Transverse colon (tissue), 4 donors: Measurements from ENCODE around the gene EPC2. TPM values are rescaled to one million over a fixed set of nuclear protein-coding genes. Genes with fewer than 3 reads are reported as not detected.

Experiments used
- DNase-seq: peaks from one replicate; pipeline ENCODE4 v3.0.0-alpha.2; 2019
- H3K27ac ChIP-seq, 4 donors: fragments of 200-600 bp; sonication (generic); 2 replicates each; pipeline ENCODE4 v1.5.1; 2016 to 2018; ENCODE audit warnings: inconsistent platforms in 4 of 4
- H3K27me3 ChIP-seq: fragments of 200-600 bp; sonication (generic); 2 replicates; pipeline ENCODE4 v1.5.1; 2017; ENCODE audit warnings: inconsistent platforms
- H3K36me3 ChIP-seq, 4 donors: fragments of 200-600 bp; sonication (generic); 2 replicates each; pipeline ENCODE4 v1.5.1; 2017 to 2019; ENCODE audit warnings: inconsistent platforms in 4 of 4
- H3K4me1 ChIP-seq, 4 donors: fragments of 200-600 bp; sonication (generic); 2 replicates each; pipeline ENCODE4 v1.5.1; 2017 to 2020; ENCODE audit warnings: inconsistent platforms in 4 of 4
- H3K4me3 ChIP-seq, 4 donors: fragments of 200-600 bp; sonication (generic); 1 replicate in 1 of 4; 2 replicates in 3 of 4; pipeline versions ENCODE4 v1.5.1 to v1.6.1; 2017 to 2019; ENCODE audit warnings: inconsistent platforms in 4 of 4
- H3K9me3 ChIP-seq, 2 donors: fragments of 200-600 bp; sonication (generic); 2 replicates each; pipeline ENCODE4 v1.5.1; 2017 to 2019; ENCODE audit warnings: inconsistent platforms in 2 of 2
- EP300 ChIP-seq: sonication (generic); formaldehyde crosslinking; IDR thresholded peaks from one replicate; pipeline ENCODE4 v1.6.1; 2017; ENCODE audit warnings: antibody characterized with exemption, low read depth
- POLR2A ChIP-seq: fragments of 450-650 bp; IDR thresholded peaks from one replicate; pipeline ENCODE4 v1.6.1; 2016; ENCODE audit warnings: antibody characterized with exemption, mild to moderate bottlenecking, moderate library complexity
- POLR2AphosphoS5 ChIP-seq, 3 donors: sonication (generic); formaldehyde crosslinking; IDR thresholded peaks; one replicate each; pipeline ENCODE4 v1.6.1; 2016; ENCODE audit warnings: antibody characterized with exemption in 3 of 3
- WGBS, 2 donors: methylation state at CpG; one replicate each; pipeline ENCODE4 v1.1.5; 2018; ENCODE audit warnings: low coverage in 1 of 2; 5-methylcytosine and 5-hydroxymethylcytosine counted together
- in situ Hi-C, 4 donors: fragments of 200-750 bp; cut with MboI; loops; one replicate each; pipeline versions ENCODE4 v1.15.0 to v1.15.1; 2017; ENCODE audit warnings: low sequenced_read_pairs in 3 of 4, low pct_ligation_motif_present in 1 of 4, low pct_unique_long_range_greater_than_20kb in 1 of 4
- intact Hi-C: fragments of 100-400 bp; cut with DNase I; formaldehyde crosslinking; loops from one replicate; pipeline ENCODE4 v1.15.1; 2023; ENCODE audit warnings: low total_unique reads
- total RNA-seq, 4 donors: library from RNA; depleted of rRNA; stranded (reverse); fragments of >200 nt; gene quantifications; one replicate each; pipeline ENCODE4 v1.1.0, GENCODE V29; 2016
- TF ChIP-seq, protein P1 (sequence below), 5 experiments: fragments of 200-600 bp in 3 of 5; fragments of 450-650 bp in 2 of 5; sonication (generic) in 3 of 5; IDR thresholded peaks; 1 replicate in 2 of 5; 2 replicates in 3 of 5; pipeline ENCODE4 v1.5.1; 2016 to 2017; ENCODE audit warnings: antibody characterized with exemption in 5 of 5, inconsistent platforms in 3 of 5, mild to moderate bottlenecking in 2 of 5, moderate library complexity in 1 of 5

The EPC2 gene
- total RNA-seq, 4 donors from 2014 or later = 18.3 to 40.4 (median 25.7) TPM

DNA sequence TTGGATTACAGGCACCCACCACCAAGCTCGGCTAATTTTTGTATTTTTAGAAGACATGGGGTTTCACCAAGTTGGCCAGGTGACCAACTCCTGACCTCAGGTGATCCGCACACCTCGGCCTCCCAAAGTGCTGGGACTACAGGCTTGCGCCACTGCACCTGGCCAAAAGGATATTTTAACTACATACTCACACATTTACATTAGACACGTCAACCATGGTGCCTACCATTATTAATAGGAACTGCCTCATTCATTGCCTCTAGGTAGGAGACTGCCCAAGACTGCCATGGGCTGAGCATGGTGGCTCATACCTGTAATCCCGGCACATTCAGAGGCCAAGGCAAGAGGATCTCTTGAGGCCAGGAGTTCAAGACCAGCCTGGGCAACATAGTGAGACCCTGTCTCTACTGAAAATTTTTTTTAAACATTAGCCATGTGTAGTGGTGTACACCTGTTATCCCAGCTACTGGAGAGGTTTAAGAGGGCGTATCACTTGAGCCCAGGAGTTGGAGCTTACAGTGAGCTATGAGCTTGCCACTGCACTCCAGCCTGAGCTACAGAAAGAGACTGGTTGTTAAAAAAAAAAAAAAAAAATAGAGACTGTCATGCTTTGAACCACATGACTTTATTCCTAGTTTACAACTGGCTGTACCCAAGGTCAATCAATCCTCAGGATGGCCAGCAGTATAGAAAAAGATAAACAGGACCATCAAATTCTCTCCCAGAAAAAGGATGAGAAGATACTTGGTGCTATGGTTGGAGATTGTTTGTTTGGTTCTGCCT lies 31.1 kb upstream of the EPC2 start:
- intact Hi-C loops (no loop called here), in situ Hi-C loops (no loop called here)
- Histone ChIP-seq H3K4me1 (peaks cover 9 to 21% (median 11%) of the 10 kb centered on the region in 4 donors), H3K4me3 (no peak overlapping the region), H3K9me3 (no peaks in the 10 kb centered on the region), H3K36me3 (no peaks in the 10 kb centered on the region), H3K27me3 (no peaks in the 10 kb centered on the region), H3K27ac (peak overlapping the region in 2 of 4 donors; percentile 34 to 52)
- no peak for TF ChIP-seq POLR2A
- TF ChIP-seq, protein P1, sequence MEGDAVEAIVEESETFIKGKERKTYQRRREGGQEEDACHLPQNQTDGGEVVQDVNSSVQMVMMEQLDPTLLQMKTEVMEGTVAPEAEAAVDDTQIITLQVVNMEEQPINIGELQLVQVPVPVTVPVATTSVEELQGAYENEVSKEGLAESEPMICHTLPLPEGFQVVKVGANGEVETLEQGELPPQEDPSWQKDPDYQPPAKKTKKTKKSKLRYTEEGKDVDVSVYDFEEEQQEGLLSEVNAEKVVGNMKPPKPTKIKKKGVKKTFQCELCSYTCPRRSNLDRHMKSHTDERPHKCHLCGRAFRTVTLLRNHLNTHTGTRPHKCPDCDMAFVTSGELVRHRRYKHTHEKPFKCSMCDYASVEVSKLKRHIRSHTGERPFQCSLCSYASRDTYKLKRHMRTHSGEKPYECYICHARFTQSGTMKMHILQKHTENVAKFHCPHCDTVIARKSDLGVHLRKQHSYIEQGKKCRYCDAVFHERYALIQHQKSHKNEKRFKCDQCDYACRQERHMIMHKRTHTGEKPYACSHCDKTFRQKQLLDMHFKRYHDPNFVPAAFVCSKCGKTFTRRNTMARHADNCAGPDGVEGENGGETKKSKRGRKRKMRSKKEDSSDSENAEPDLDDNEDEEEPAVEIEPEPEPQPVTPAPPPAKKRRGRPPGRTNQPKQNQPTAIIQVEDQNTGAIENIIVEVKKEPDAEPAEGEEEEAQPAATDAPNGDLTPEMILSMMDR (IDR thresholded peaks at IDR 0.05) = no peak
- TF ChIP-seq POLR2AphosphoS5 (IDR thresholded peaks at IDR 0.05) = no peak
- TF ChIP-seq EP300 = no peak
- WGBS, 2 donors = 94 to 97% methylated on average over 3 to 7 of the region's 7 CpGs
- DNase-seq = no peak

DNA sequence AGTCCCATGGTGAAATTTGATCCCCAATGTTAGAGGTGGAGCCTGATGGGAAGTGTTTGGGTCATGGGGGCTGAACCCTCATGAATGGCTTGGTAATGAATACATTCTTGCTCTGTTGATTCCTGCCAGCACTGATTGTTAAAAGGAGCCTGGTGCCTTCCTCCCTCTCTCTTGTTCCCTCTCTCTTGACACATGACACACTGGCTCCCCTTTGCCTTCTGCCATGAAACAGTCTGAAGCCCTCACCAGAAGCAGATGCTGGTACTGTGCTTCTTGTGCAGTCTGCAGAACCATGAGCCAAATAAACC lies 30.6 kb upstream of the EPC2 start:
- intact Hi-C loops (no loop called here), in situ Hi-C loops (no loop called here)
- Histone ChIP-seq H3K27ac (peak overlapping the region in 3 of 4 donors; percentile 34 to 55 (median 52)), H3K36me3 (no peaks in the 10 kb centered on the region), H3K4me1 (peaks cover 9 to 21% (median 11%) of the 10 kb centered on the region in 4 donors), H3K9me3 (no peaks in the 10 kb centered on the region), H3K27me3 (no peaks in the 10 kb centered on the region), H3K4me3 (no peak overlapping the region)
- TF ChIP-seq POLR2AphosphoS5 (IDR thresholded peaks at IDR 0.05) (no peak), EP300 (no peak), POLR2A (no peak)
- TF ChIP-seq, protein P1 (IDR thresholded peaks at IDR 0.05) = no peak
- no peak for DNase-seq

DNA sequence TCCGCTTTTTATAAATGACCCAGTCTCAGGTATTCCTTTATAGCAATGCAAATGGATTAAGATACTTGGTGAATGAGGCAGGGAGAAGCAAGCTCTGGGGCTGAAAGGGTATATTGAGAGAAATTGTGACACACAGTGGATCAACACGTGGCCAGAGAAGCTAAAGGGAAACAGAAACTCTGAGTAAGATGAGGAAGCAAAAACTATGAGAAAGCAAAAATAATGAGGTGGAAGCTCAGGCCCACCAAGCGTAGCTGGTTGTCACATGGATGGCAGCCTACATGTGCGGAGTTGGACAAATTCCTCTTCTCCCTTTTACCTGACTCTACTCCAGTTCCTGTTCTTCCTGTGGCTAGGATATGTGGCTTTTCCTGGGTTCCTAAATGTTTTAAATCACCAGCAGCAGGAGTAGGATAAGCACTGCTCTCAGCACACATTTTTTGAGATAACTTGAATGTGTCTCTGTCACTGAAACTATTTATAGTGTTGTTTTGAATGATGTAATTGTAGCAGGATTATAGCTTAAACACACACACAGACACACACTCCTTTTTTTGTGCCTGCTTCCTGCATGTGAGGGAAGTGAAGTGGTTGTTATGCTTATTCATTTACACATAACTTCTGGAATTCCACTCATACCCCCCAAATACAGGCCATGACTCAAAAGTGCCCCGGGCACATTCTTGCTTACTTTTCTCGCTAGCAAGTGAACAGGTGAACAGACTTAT lies 30.1 kb upstream of the EPC2 start:
- H3K4me3 ChIP-seq = no peak overlapping the region
- TF ChIP-seq POLR2AphosphoS5 (IDR thresholded peaks at IDR 0.05) (no peak), POLR2A (no peak), EP300 (no peak)
- TF ChIP-seq, protein P1 (IDR thresholded peaks at IDR 0.05) = no peak
- peaks cover 9 to 21% (median 11%) of the 10 kb centered on the region in 4 donors for H3K4me1 ChIP-seq
- H3K36me3 ChIP-seq = no peaks in the 10 kb centered on the region
- H3K9me3 ChIP-seq = no peaks in the 10 kb centered on the region
- H3K27ac ChIP-seq = peak overlapping the region; percentile 31 to 55 (median 43)
- intact Hi-C loops = no loop called here
- in situ Hi-C loops = no loop called here
- whole genome bisulfite sequencing, 2 donors = 24 to 36% methylated on average over 3 to 6 of the region's 6 CpGs
- H3K27me3 ChIP-seq = no peaks in the 10 kb centered on the region
- DNase-seq = peak; percentile 8

DNA sequence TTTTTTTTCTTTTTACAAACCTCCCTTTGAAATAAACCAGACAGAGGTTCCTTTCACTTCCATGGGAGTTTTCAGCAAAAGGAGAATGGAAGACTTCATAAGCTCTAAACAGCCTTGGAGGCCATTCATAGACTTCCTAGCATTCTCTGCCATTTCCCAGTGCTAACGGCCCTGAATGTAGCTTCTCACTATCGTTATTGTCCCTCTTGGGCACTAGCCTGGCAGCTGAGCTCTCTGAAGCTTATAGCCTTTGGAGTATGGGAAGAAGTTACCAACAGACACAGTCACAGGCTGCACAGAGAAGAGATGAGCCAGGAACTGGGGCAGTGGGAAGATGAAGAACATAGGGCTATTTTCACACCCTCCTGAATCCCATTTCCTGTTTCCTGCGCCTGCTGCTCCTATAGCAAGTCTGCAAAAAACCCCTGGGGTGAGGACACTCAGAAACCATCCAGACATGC lies 29.1 kb upstream of the EPC2 start:
- TF ChIP-seq, protein P1 (IDR thresholded peaks at IDR 0.05) = no peak
- TF ChIP-seq EP300 = no peak
- no peak for TF ChIP-seq POLR2AphosphoS5 (IDR thresholded peaks at IDR 0.05)
- no peak for TF ChIP-seq POLR2A
- Histone ChIP-seq H3K27me3 (no peaks in the 10 kb centered on the region), H3K36me3 (no peaks in the 10 kb centered on the region), H3K9me3 (no peaks in the 10 kb centered on the region), H3K27ac (peak overlapping the region; percentile 31 to 55 (median 43)), H3K4me3 (no peak overlapping the region), H3K4me1 (peaks cover 9 to 21% (median 11%) of the 10 kb centered on the region in 4 donors)
- 70 to 80% methylated on average over 1 to 3 of the region's 3 CpGs for WGBS, 2 donors
- no peak for DNase-seq
- intact Hi-C loops = no loop called here
- in situ Hi-C loops = no loop called here
